ENCODE results near the gene GPS2.
"Not testable (repeated sequence)": the region's sequence is repeated elsewhere in the genome, so short reads cannot be mapped to it uniquely, and the experiment has no call there.

Gene GPS2

DNA sequence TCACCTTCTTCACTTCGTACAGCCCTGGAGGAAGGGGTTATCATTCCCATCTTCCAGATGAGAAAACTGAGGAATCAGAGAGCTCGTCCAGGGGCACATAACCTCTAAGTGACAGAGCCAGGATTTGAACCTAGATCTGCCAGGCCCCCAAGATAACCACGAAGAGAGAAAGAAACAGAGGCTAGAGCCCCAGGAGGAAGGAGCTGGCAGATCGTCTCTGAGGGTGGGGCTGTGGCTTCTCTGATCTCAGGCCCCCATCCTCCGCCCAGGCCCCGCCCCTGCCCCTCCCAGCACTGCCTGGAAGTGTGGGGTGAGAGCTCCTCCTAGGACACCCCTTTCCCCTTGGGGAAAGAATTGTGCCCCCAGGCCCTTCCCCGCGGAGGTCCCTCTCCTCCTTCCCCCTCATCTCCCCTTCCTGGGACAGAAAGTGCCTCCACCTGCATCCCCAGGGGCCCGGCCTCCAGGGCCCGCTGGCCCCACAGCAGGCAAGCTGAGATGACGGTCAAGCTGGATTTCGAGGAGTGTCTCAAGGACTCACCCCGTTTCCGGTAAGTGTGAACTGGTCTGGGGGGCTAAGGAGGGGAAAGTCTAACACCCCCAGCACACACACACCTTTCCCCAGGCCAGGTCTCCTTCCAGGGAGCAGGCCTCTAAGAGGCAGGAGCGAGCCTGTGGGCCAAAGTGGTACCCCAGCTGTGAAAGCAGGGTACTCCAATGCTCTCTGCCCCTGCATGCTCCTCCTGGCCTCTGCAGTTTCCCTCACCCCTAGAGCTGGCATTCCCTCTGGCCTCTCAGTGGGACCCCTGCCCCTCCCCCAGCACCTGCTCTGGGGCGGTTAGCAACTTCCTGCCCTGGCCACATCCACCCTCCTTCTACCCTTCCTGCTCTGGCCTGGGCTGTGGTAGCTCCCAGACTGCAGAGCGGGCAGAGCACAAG lies 21.3 kb upstream of the GPS2 start, which contains the start of gene ACAP1:
TSS of gene ACAP1 (plus strand) at position 290 of the 936 bp plus-strand sequence. CDS start at position 496, 206 bp downstream.
- DNase-seq (ENCODE audit: low read depth), result peak; percentile 80

DNA sequence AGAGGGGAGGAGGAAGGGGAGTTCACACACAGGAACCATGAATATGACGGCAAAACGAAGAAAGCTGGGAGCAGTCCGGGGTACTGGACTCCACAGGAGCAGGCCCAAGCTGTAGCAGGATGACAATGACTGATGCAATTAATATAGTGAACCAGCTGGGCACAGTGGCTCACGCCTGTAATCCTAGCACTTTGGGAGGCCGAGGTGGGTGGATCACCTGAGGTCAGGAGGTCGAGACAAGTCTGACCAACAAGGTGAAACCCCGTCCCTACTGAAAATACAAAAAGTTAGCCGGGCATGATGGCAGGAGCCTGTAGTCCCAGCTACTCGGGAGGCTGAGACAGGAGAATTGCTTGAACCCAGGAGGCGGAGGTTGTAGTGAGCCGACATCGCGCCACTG lies 20.6 kb upstream of the GPS2 start:
- DNase-seq (ENCODE audit: low read depth), result not testable (repeated sequence)

DNA sequence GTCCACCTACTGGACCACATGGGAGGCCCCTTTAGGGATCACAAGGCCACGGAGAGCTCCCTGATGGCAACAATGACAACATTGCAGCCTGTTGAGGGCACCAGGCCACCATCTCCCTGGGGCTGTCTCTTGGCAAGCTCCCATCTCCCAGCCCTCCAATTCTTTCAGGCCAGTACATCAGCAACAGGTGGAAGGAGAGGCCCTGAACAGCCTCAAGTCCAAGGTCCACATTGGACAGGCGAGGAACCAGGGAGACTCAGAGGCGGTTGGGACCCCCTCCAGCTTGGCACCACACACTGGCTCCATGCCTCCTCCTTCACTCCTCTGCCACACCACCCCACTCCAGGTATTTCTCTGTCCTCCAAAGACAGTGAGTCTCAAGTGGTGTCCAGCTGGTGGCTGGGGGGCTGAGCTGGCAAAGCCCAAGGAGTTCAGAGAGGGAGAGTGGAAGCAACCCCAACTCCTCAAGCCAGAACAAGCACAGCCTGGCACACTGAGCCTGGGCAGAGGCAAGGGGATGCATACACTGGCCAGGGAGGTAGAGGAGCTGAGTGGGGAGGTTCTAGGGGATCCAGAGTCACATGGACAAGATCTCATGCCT lies 19.9 kb upstream of the GPS2 start:
- no peak for DNase-seq (ENCODE audit: low read depth)

GRCh38 chr17:7332600-7333069 lies 17.5 kb upstream of the GPS2 start:
- not testable (repeated sequence) for DNase-seq (ENCODE audit: low read depth)

DNA sequence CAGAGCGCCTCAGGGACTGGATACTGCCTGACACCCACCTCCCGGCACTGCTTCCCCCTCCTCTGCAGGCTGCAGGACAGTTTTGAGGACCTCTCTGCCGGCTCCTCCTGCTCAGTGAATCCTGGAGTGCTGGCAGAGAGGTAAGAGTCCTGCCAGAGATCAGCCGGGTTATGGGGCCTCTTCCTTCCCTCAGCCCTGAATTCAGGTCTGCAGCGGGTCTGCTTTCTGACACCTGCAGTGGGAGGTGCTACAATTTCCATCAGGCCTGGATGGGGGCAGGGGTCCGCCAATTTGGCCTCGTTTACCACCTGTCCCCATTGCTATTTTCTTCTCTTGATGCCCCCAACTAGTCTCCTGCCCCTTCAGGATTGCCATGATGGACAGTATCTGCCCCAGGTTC lies 17.0 kb upstream of the GPS2 start:
- DNase-seq (ENCODE audit: low read depth), result no peak

GRCh38 chr17:7330638-7331015 lies 15.5 kb upstream of the GPS2 start:
- DNase-seq (ENCODE audit: low read depth), result no peak

DNA sequence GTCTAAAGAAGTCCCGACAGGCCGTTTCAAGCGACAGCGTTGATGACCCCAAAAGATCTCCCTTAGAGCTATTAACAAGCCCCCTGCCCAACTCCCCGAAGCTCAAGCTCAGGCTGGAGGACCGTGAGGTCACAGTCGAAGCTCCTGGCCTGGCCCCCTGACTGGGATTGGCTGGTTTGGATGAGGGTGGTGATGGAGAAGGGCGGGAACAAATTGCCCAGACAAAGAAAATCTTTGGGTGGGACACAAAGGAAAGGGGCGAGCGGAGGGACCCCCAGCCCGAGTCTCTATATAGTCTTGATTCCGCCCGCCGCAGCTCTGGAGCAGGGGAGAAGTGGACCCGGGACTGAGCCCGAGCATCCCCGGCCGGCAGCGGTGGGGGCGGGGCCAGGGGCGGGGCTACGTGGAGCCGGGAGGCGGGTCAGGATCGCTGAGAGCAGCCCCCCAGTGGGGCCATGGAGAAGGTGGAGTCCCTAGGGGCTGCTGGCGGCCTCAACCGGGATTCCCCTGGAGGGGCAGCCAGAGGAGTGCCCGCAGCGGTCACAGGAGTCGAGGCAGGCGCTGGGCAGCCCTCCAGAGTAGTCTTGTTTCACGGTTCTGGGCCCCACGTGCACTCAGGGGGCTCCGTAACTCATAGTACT lies 15.0 kb upstream of the GPS2 start:
- DNase-seq (ENCODE audit: low read depth), result no peak

GRCh38 chr17:7329374-7329996 lies 14.3 kb upstream of the GPS2 start:
- DNase-seq (ENCODE audit: low read depth), result peak; percentile 93

- DNase-seq (ENCODE audit: low read depth), result no peak
Measured at GRCh38 chr17:7328840-7329373, 13.7 kb upstream of the GPS2 start, which contains the start of gene NEURL4. Gene NEURL4, minus strand, starts transcription at chr17:7329335. Its CDS starts 23 bp downstream, at chr17:7329312.

GRCh38 chr17:7328009-7328408 lies 12.8 kb upstream of the GPS2 start:
- no peak for DNase-seq (ENCODE audit: low read depth)

GRCh38 chr17:7327501-7327900 lies 12.3 kb upstream of the GPS2 start:
- DNase-seq (ENCODE audit: low read depth), result no peak

DNA sequence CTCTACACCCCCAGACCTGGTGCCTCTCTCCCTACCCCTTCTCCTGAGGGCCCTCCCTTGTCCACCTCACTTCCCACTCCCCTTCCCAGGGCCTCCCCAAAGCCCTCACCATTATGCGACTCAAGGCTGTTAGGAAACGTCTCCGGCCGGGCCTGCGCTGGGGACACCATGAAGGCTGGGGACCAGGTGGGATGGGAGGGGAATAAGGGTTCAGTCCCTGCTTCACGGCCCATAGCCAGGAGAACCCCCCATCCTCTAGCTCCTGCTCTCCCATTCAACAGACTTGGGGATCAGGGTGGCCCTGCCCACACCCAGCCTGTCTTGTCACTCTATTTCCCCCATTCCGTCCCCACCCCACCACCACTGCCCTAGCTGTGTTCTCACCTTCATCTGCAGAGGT lies 11.9 kb upstream of the GPS2 start:
- DNase-seq (ENCODE audit: low read depth), result no peak

GRCh38 chr17:7326186-7326585 lies 11.0 kb upstream of the GPS2 start:
- no peak for DNase-seq (ENCODE audit: low read depth)

- DNase-seq (ENCODE audit: low read depth), result no peak
Measured at GRCh38 chr17:7325031-7325528, 9.9 kb upstream of the GPS2 start.

DNA sequence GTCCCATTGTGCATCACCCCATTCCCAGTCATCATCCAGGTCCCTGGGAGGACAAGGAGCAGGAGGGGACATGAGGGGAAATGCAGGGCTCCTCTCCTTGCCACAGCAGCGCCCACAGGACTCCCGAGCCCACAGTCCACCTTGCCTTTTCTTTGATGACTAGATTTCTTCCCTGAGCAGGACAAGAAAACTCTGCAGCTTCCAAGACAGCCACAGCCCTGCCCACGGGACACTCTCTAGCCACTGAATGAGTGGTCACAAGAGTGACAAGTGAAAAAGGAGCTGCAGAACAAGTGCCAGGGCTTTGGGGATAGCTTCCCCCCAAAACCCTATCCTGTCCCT lies 9.2 kb upstream of the GPS2 start:
- no peak for DNase-seq (ENCODE audit: low read depth)

GRCh38 chr17:7323731-7324437 lies 8.7 kb upstream of the GPS2 start:
- peak; percentile 49 for DNase-seq (ENCODE audit: low read depth)

DNA sequence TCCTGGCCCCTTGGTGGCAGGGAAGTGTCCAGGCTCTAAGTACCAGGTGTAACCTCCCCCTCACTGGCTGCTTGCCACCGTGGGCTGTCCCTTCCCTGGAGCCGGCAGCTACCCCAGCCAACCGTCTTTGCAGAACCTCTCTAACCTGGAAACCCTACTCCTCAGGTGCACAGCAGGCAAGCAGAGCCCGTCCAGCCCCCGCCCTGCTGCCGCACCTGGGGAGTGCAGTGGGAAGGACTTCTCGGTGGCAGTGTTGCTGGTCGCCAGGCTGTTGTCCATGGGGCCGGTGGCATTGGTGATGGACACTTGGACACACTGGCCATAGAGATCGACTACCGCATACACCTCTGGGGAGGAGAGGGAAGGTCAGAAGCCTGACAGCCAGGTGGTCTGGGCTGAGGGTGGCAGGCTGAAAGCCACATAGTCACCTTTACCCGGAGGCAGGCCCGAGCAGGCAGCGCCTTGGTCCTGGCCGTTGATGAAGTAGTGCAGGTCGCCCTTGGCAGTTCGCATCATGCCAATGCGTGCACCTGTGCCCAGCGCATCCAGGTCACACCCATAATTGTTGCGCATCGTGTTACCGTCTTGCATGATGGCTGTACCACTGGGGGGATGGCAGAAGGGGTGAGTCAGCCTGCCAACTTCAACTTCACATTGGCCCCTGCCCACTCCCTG lies 7.5 kb upstream of the GPS2 start:
- DNase-seq (ENCODE audit: low read depth), result no peak

DNA sequence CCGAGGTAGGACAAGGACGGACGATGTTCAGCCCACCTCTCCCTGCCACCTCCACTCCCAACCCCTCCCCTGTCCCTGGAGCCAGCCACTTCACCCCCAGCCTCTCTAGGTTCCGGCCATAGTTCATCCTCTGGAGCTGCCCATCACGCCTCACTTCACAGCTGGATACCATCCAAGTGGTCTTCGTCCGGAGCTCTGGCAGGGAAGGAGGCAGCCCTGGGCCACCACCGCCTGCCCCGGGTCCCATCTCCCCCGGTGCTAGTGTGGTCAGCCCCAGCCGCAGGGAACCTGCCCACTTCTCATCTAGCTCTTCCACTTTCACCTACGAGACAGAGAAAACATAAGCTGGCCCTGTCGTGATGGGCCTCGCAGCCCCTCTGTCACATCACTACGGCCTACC lies 6.3 kb upstream of the GPS2 start:
- no peak for DNase-seq (ENCODE audit: low read depth)

GRCh38 chr17:7318121-7318860 lies 3.1 kb upstream of the GPS2 start:
- no peak for DNase-seq (ENCODE audit: low read depth)
